Breast epithelium (tissue), 3 donors: ENCODE data around the gene GJB3.

Experiments used
- CTCF ChIP-seq, 3 donors: fragments of 450-650 bp; IDR thresholded peaks; one replicate each; pipeline ENCODE4 v1.5.1; 2016 to 2017; ENCODE audit warnings: antibody characterized with exemption in 3 of 3, mild to moderate bottlenecking in 3 of 3, moderate library complexity in 3 of 3
- POLR2A ChIP-seq: fragments of 450-650 bp; IDR thresholded peaks from one replicate; pipeline ENCODE4 v1.6.1; 2016; ENCODE audit warnings: antibody characterized with exemption, mild to moderate bottlenecking, moderate library complexity

- no peak for TF ChIP-seq POLR2A
- no peak for TF ChIP-seq CTCF (IDR thresholded peaks at IDR 0.05)
These were observed 46.4 kb downstream of the GJB3 start for GRCh38 chr1:34827341-34827941.
